ENCODE results near the gene ERICH4. TPM values are rescaled to one million over a fixed set of nuclear protein-coding genes. Genes with fewer than 3 reads are reported as not detected.

ERICH4 gene
- total and polyA plus RNA-seq, 2 of the 13 experiments (the other 11 are each of a cell fraction or from before 2014, with no cell fraction given), result 0.40 to 0.64 TPM

- TF ChIP-seq PRMT3 (CRISPR knock-in tag; IDR thresholded peaks at IDR 0.05; ENCODE audit: borderline replicate concordance, low read depth) (no peak), STAG1 (CRISPR knock-in tag; IDR thresholded peaks at IDR 0.05) (no peak)
Observed at GRCh38 chr19:41403181-41403970, 39.6 kb upstream of the ERICH4 start (continued).

- H3K4me2 ChIP-seq (ENCODE audit: low read depth, low read length), result no peak overlapping the region
- FAIRE-seq (no peak), DNase-seq (ENCODE audit: low spot score) (no peak), ATAC-seq (no peak)
- ChIA-PET CTCF (ENCODE audit: low intra/inter-chr PET ratio, low total read pairs) (no interaction called here), POLR2A (interaction anchor here (0.9 kb wide), 1 partner anchor 42 kb away, joined by 3 read pairs; the partner anchor contains the start of gene B9D2)
- no peaks in the 10 kb centered on the region for H3K36me3 ChIP-seq (replicated peaks in 1 of 2; ENCODE audit: control insufficient read depth in 1 of 2, insufficient read depth in 2 of 2, low read length in 2 of 2)
- no peaks in the 10 kb centered on the region for H3K27me3 ChIP-seq (ENCODE audit: control insufficient read depth in 1 of 2, insufficient read depth in 2 of 2, low read length in 2 of 2)
- intact Hi-C loops (cut with micrococcal nuclease; ENCODE audit: unreplicated experiment), result no loop called here
- H3K27ac ChIP-seq (ENCODE audit: extremely low read length, insufficient read depth, low read length), result no peak overlapping the region
- 100% methylated on average over 1 of the region's 6 CpGs for WGBS (ENCODE audit: low lambda C conversion rate)
- no peaks in the 10 kb centered on the region for H3K79me2 ChIP-seq (ENCODE audit: insufficient read depth, low read length)
- no TSS peak for BruUV-seq (replicated peaks)
- in situ Hi-C loops (cut with HindIII; ENCODE audit: extremely low pct_ligation_motif_present, low pct_unique_long_range_greater_than_20kb), result no loop called here
- H2AFZ ChIP-seq (ENCODE audit: low read length), result no peak overlapping the region
- no peaks in the 10 kb centered on the region for H4K20me1 ChIP-seq (ENCODE audit: insufficient read depth, low read length)
- no peak overlapping the region for H3K4me3 ChIP-seq (replicated peaks in 1 of 3; ENCODE audit: insufficient read depth in 1 of 3, low read depth in 2 of 3, low read length in 3 of 3)
- H3K9me3 ChIP-seq (ENCODE audit: low read length), result no peaks in the 10 kb centered on the region
- no peak overlapping the region for H3K9ac ChIP-seq (ENCODE audit: insufficient read depth, low read depth, low read length)
- peaks cover 23% of the 10 kb centered on the region for H3K4me1 ChIP-seq (ENCODE audit: insufficient read depth, low read length)
- TF ChIP-seq ZNF574 (CRISPR knock-in tag; IDR thresholded peaks at IDR 0.05), result no peak
- no peak for TF ChIP-seq RBM22 (optimal IDR thresholded peaks at IDR 0.05; ENCODE audit: low read length)
- no peak for TF ChIP-seq MNT (IDR thresholded peaks at IDR 0.05)
- no peak for TF ChIP-seq UBTF (CRISPR knock-in tag; IDR thresholded peaks at IDR 0.05)
- no peak for TF ChIP-seq FOXP4 (CRISPR knock-in tag; IDR thresholded peaks at IDR 0.05)
- no peak for TF ChIP-seq DPF2 (CRISPR knock-in tag; IDR thresholded peaks at IDR 0.05; ENCODE audit: borderline replicate concordance, low read depth)
- no peak for TF ChIP-seq ZNF598 (CRISPR knock-in tag; IDR thresholded peaks at IDR 0.05; ENCODE audit: borderline replicate concordance)
- no peak for TF ChIP-seq MTERF4 (CRISPR knock-in tag; IDR thresholded peaks at IDR 0.05)
- no peak for TF ChIP-seq SP1 (IDR thresholded peaks at IDR 0.05)
- no peak for TF ChIP-seq SP1 (CRISPR knock-in tag; IDR thresholded peaks at IDR 0.05)
Observed at GRCh38 chr19:41405776-41406175, 37.2 kb upstream of the ERICH4 start.

Data from HepG2 (cell line).